IMR-90 (cell line): ENCODE measurements around the gene SAA4. TPM values are rescaled to one million over a fixed set of nuclear protein-coding genes. Genes with fewer than 3 reads are reported as not detected.

Experiments
- ATAC-seq: fragments of 200-7000 bp; cut with Tn5 transposase; 2 replicates; pipeline ENCODE4 v1.9.1; 2020; ENCODE audit warnings: low read depth, mild to moderate bottlenecking, moderate library complexity
- BruUV-seq: library from RNA; stranded (reverse); fragments of 400-500 nt; replicated peaks from 2 replicates; lab custom pipeline; 2021; lab: Mats Ljungman, UMichigan
- CTCF ChIA-PET: fragments of 300-600 bp; formaldehyde crosslinking; extraction: SDS; loops from one replicate; lab custom pipeline; 2021; ENCODE audit warnings: antibody characterized with exemption; lab: Yijun Ruan, JAX
- POLR2A ChIA-PET: fragments of 300-600 bp; sonication (Branson Sonifier 250); formaldehyde crosslinking; loops from one replicate; lab custom pipeline; 2022; ENCODE audit warnings: antibody characterized with exemption; ENCODE audit not compliant: unreplicated experiment; lab: Charles Lee
- DNase-seq: peaks from one replicate; pipeline ENCODE4 v3.0.0; 2013
- H2AFZ ChIP-seq: replicated peaks from 2 replicates; pipeline ENCODE3; 2013; ENCODE audit warnings: low read length, mild to moderate bottlenecking; ENCODE audit not compliant: poor library complexity
- H2AK5ac ChIP-seq: 2 replicates; pipeline ENCODE4 v1.6.1; 2013; ENCODE audit warnings: low read depth, low read length, inconsistent platforms
- H2AK9ac ChIP-seq: replicated peaks from 2 replicates; pipeline ENCODE3; 2013; ENCODE audit warnings: mild to moderate bottlenecking, low read depth, low read length, moderate library complexity; ENCODE audit not compliant: poor library complexity
- H2BK120ac ChIP-seq: 2 replicates; pipeline ENCODE4 v1.6.1; 2013; ENCODE audit warnings: low read depth, low read length, inconsistent platforms
- H2BK15ac ChIP-seq: 3 replicates; pipeline ENCODE4 v1.6.1; 2013; ENCODE audit warnings: low read depth, low read length, inconsistent platforms
- H2BK20ac ChIP-seq: 2 replicates; pipeline ENCODE4 v1.6.1; 2013; ENCODE audit warnings: low read depth, mild to moderate bottlenecking, inconsistent platforms, low read length, moderate library complexity
- H2BK5ac ChIP-seq: 2 replicates; pipeline ENCODE4 v1.6.1; 2013; ENCODE audit warnings: mild to moderate bottlenecking, low read depth, low read length, inconsistent platforms; ENCODE audit not compliant: poor library complexity, severe bottlenecking
- H3K14ac ChIP-seq: replicated peaks from 2 replicates; pipeline ENCODE4 v1.6.1; 2013; ENCODE audit warnings: low read depth, low read length, inconsistent platforms
- H3K18ac ChIP-seq: 2 replicates; pipeline ENCODE4 v1.6.1; 2013; ENCODE audit warnings: low read depth, low read length, control low read depth
- H3K23ac ChIP-seq: 2 replicates; pipeline ENCODE4 v1.6.1; 2013; ENCODE audit warnings: low read depth, low read length, inconsistent platforms
- H3K27ac ChIP-seq: 2 replicates; pipeline ENCODE4 v1.5.1; 2013; ENCODE audit warnings: mild to moderate bottlenecking, control low read depth, low read length; ENCODE audit not compliant: insufficient read depth
- H3K27me3 ChIP-seq: 2 replicates; pipeline ENCODE4 v1.6.1; 2013; ENCODE audit warnings: low read length; ENCODE audit not compliant: control insufficient read depth, insufficient read depth
- H3K36me3 ChIP-seq: 2 replicates; pipeline ENCODE4 v1.6.1; 2013; ENCODE audit warnings: low read length, mixed read lengths; ENCODE audit not compliant: control insufficient read depth, insufficient read depth
- H3K4ac ChIP-seq: 2 replicates; pipeline ENCODE4 v1.6.1; 2013; ENCODE audit warnings: low read depth, low read length, inconsistent platforms
- H3K4me1 ChIP-seq: 2 replicates; pipeline ENCODE4 v1.6.1; 2013; ENCODE audit warnings: low read length, mixed read lengths; ENCODE audit not compliant: control insufficient read depth, insufficient read depth
- H3K4me2 ChIP-seq: 2 replicates; pipeline ENCODE4 v1.6.1; 2013; ENCODE audit warnings: low read depth, mild to moderate bottlenecking, control low read depth, low read length, moderate library complexity
- H3K4me3 ChIP-seq: 2 replicates; pipeline ENCODE4 v1.5.1; 2013; ENCODE audit warnings: low read depth, mild to moderate bottlenecking, control low read depth, low read length, moderate library complexity; ENCODE audit not compliant: insufficient read depth
- H3K56ac ChIP-seq: 2 replicates; pipeline ENCODE4 v1.6.1; 2013; ENCODE audit warnings: low read length, inconsistent platforms; ENCODE audit not compliant: insufficient read depth; ENCODE audit errors: extremely low read depth
- H3K79me1 ChIP-seq, 2 experiments: 2 replicates each; pipeline ENCODE4 v1.6.1; 2013; ENCODE audit warnings: low read length in 2 of 2, inconsistent platforms in 1 of 2, low read depth in 1 of 2
- H3K9ac ChIP-seq: 2 replicates; pipeline ENCODE4 v1.6.1; 2013; ENCODE audit warnings: low read depth, low read length, control low read depth
- H3K9me1 ChIP-seq: 2 replicates; pipeline ENCODE4 v1.6.1; 2013; ENCODE audit warnings: low read length, inconsistent platforms; ENCODE audit not compliant: insufficient read depth
- H3K9me3 ChIP-seq: 2 replicates; pipeline ENCODE4 v1.6.1; 2013; ENCODE audit warnings: low read length; ENCODE audit not compliant: control insufficient read depth, insufficient read depth
- H4K20me1 ChIP-seq: 2 replicates; pipeline ENCODE4 v1.6.1; 2013; ENCODE audit warnings: low read length, inconsistent platforms; ENCODE audit not compliant: insufficient read depth
- H4K5ac ChIP-seq: 2 replicates; pipeline ENCODE4 v1.6.1; 2013; ENCODE audit warnings: mild to moderate bottlenecking, low read depth, low read length, control low read depth
- H4K8ac ChIP-seq, 2 experiments: 2 replicates each; pipeline ENCODE4 v1.6.1; 2013; ENCODE audit warnings: low read depth in 2 of 2, low read length in 2 of 2, control low read depth in 1 of 2, inconsistent platforms in 1 of 2
- H4K91ac ChIP-seq: 2 replicates; pipeline ENCODE4 v1.6.1; 2013; ENCODE audit warnings: low read depth, low read length, inconsistent platforms; ENCODE audit not compliant: insufficient read depth
- BHLHE40 ChIP-seq: fragments of 150-350 bp; IDR thresholded peaks from 2 replicates; pipeline ENCODE4 v1.6.1; 2016; ENCODE audit warnings: mild to moderate bottlenecking, low read depth, low read length
- CEBPB ChIP-seq: IDR thresholded peaks from 2 replicates; pipeline ENCODE4 v1.6.1; 2012; ENCODE audit warnings: low read depth, low read length, improper control_type of control experiment
- CHD1 ChIP-seq: IDR thresholded peaks from 2 replicates; pipeline ENCODE4 v1.6.1; 2012; ENCODE audit warnings: low read depth, low read length, improper control_type of control experiment
- FOS ChIP-seq: fragments of 150-350 bp; IDR thresholded peaks from 2 replicates; pipeline ENCODE4 v1.6.1; 2016; ENCODE audit warnings: low read depth, low read length
- MAFK ChIP-seq: IDR thresholded peaks from 2 replicates; pipeline ENCODE4 v1.6.1; 2012; ENCODE audit warnings: low read depth, low read length, improper control_type of control experiment
- MAZ ChIP-seq: IDR thresholded peaks from 2 replicates; pipeline ENCODE4 v1.6.1; 2012; ENCODE audit warnings: low read depth, mild to moderate bottlenecking, low read length, improper control_type of control experiment, moderate library complexity, borderline replicate concordance
- MXI1 ChIP-seq: IDR thresholded peaks from 2 replicates; pipeline ENCODE4 v1.6.1; 2012; ENCODE audit warnings: low read depth, mild to moderate bottlenecking, low read length, moderate library complexity, borderline replicate concordance
- NFE2L2 ChIP-seq: fragments of 150-350 bp; IDR thresholded peaks from 2 replicates; pipeline ENCODE4 v1.6.1; 2016; ENCODE audit warnings: low read depth, mild to moderate bottlenecking, low read length
- POLR2A ChIP-seq: IDR thresholded peaks from 2 replicates; pipeline ENCODE4 v1.6.1; 2012; ENCODE audit warnings: mild to moderate bottlenecking, low read depth, low read length
- RAD21 ChIP-seq: IDR thresholded peaks from 2 replicates; pipeline ENCODE4 v1.6.1; 2012; ENCODE audit warnings: low read length, improper control_type of control experiment
- RCOR1 ChIP-seq: IDR thresholded peaks from 2 replicates; pipeline ENCODE4 v1.6.1; 2012; ENCODE audit warnings: mild to moderate bottlenecking, low read length, improper control_type of control experiment; ENCODE audit not compliant: insufficient replicate concordance
- RFX5 ChIP-seq: IDR thresholded peaks from 2 replicates; pipeline ENCODE4 v1.8.0; 2012; ENCODE audit warnings: low read depth, mild to moderate bottlenecking, low read length, moderate library complexity
- SMC3 ChIP-seq: fragments of 150-350 bp; IDR thresholded peaks from 2 replicates; pipeline ENCODE4 v1.6.1; 2016; ENCODE audit warnings: low read depth, mild to moderate bottlenecking, antibody characterized with exemption, low read length, moderate library complexity
- USF2 ChIP-seq: fragments of 150-350 bp; IDR thresholded peaks from 2 replicates; pipeline ENCODE4 v1.6.1; 2017; ENCODE audit warnings: mild to moderate bottlenecking, antibody characterized with exemption, low read length, low read depth
- WGBS, 2 experiments: methylation state at CpG; one replicate each; pipeline versions ENCODE4 v1.1.5 to v1.1.7; 2013; ENCODE audit warnings: missing lambda C conversion rate in 2 of 2; ENCODE audit not compliant: insufficient read length in 1 of 2; ENCODE audit errors: extremely low coverage in 2 of 2; 5-methylcytosine and 5-hydroxymethylcytosine counted together
- dilution Hi-C: fragments of 300-500 bp; cut with HindIII; formaldehyde crosslinking; loops from one replicate; pipeline ENCODE4 v1.14.3; 2018; ENCODE audit warnings: low sequenced_read_pairs; ENCODE audit not compliant: unreplicated experiment
- in situ Hi-C: fragments of 300-500 bp; cut with MboI; formaldehyde crosslinking; loops from 3 replicates; pipeline ENCODE4 v1.14.3; 2019; ENCODE audit warnings: low sequenced_read_pairs, inconsistent platforms, mixed read lengths
- intact Hi-C: fragments of 100-400 bp; cut with micrococcal nuclease; formaldehyde crosslinking; loops from 2 replicates; pipeline ENCODE4 v1.10.0; 2022
- polyA plus RNA-seq, 3 experiments: library from polyadenylated mRNA; depleted of rRNA; stranded (reverse); fragments of >200 nt; gene quantifications; 2 replicates each; pipeline ENCODE4 v1.2.3, GENCODE V29; 2012; ENCODE audit warnings: low replicate concordance in 1 of 3
- total RNA-seq: library from RNA; depleted of rRNA; stranded (reverse); fragments of >200 nt; gene quantifications from 2 replicates; pipeline ENCODE4 v1.2.3, GENCODE V29; 2012
- TF ChIP-seq, protein P1 (sequence below): conservative IDR thresholded peaks from 2 replicates; pipeline ENCODE4 v1.5.1; 2012; ENCODE audit warnings: mild to moderate bottlenecking, low read depth, low read length, improper control_type of control experiment
- TF ChIP-seq, protein P2 (sequence below): fragments of 150-350 bp; IDR thresholded peaks from 2 replicates; pipeline ENCODE4 v1.6.1; 2016; ENCODE audit warnings: low read depth, mild to moderate bottlenecking, low read length, moderate library complexity, borderline replicate concordance

SAA4 gene
- total and polyA plus RNA-seq, 2 of the 4 experiments (the other 2 are of a cell fraction), result not detected

DNA sequence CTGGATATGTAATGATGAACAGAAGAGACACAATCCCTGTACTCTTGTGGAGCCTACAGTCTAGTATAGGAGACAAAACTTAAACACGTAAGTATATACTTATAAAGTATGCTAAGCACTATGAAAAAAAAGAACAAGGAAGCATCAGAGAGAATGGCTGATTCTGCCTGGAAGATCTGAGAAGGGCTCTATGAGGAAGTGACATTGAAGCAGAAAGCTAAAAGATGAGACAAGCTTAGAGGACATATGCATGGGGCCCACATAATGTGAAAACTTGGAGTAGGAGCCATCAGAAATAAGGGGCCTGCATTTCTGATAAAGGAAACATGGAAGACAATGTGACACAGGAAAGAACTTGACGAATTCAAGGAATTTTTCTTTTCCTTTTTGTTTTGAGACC, 46.0 kb upstream of the SAA4 start:
- intact Hi-C loops (no loop called here), dilution Hi-C loops (no loop called here), in situ Hi-C loops (no loop called here)
- no TSS peak for BruUV-seq
- Histone ChIP-seq H3K27me3 (no peaks in the 10 kb centered on the region), H2BK20ac (no peak overlapping the region), H2BK5ac (no peak overlapping the region), H3K4ac (no peak overlapping the region), H4K91ac (no peak overlapping the region), H3K18ac (no peak overlapping the region), H3K36me3 (peaks cover 23% of the 10 kb centered on the region), H3K9me1 (no peaks in the 10 kb centered on the region), H4K20me1 (no peaks in the 10 kb centered on the region), H3K4me1 (no peaks in the 10 kb centered on the region), H3K79me1 (no peaks in the 10 kb centered on the region; a peak in 1 of 4 replicates), H3K23ac (no peak overlapping the region), H3K56ac (no peak overlapping the region), H3K14ac (no peak overlapping the region), H3K9me3 (no peaks in the 10 kb centered on the region), H3K4me3 (no peak overlapping the region), H2AK9ac (no peak overlapping the region), H3K27ac (no peak overlapping the region), H3K4me2 (no peak overlapping the region), H4K8ac (no peak overlapping the region), H2AFZ (no peak overlapping the region), H2AK5ac (no peak overlapping the region), H3K9ac (no peak overlapping the region), H2BK120ac (no peak overlapping the region), H4K5ac (no peak overlapping the region), H2BK15ac (no peak overlapping the region)
- no CpG with 5 or more reads among the region's 2 CpGs for WGBS, 2 experiments
- POLR2A ChIA-PET, result no interaction called here
- no peak for TF ChIP-seq USF2
- TF ChIP-seq RCOR1, result no peak
- TF ChIP-seq NFE2L2, result no peak
- TF ChIP-seq RAD21, result no peak
- no peak for TF ChIP-seq BHLHE40
- TF ChIP-seq, protein P1, sequence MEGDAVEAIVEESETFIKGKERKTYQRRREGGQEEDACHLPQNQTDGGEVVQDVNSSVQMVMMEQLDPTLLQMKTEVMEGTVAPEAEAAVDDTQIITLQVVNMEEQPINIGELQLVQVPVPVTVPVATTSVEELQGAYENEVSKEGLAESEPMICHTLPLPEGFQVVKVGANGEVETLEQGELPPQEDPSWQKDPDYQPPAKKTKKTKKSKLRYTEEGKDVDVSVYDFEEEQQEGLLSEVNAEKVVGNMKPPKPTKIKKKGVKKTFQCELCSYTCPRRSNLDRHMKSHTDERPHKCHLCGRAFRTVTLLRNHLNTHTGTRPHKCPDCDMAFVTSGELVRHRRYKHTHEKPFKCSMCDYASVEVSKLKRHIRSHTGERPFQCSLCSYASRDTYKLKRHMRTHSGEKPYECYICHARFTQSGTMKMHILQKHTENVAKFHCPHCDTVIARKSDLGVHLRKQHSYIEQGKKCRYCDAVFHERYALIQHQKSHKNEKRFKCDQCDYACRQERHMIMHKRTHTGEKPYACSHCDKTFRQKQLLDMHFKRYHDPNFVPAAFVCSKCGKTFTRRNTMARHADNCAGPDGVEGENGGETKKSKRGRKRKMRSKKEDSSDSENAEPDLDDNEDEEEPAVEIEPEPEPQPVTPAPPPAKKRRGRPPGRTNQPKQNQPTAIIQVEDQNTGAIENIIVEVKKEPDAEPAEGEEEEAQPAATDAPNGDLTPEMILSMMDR, result no peak
- TF ChIP-seq FOS, result no peak
- TF ChIP-seq MAZ, result no peak
- TF ChIP-seq SMC3, result no peak
- TF ChIP-seq POLR2A, result no peak
- no peak for TF ChIP-seq CHD1
- no peak for TF ChIP-seq CEBPB
- TF ChIP-seq RFX5, result no peak
- TF ChIP-seq MXI1, result no peak
- TF ChIP-seq MAFK, result no peak
- TF ChIP-seq, protein P2, sequence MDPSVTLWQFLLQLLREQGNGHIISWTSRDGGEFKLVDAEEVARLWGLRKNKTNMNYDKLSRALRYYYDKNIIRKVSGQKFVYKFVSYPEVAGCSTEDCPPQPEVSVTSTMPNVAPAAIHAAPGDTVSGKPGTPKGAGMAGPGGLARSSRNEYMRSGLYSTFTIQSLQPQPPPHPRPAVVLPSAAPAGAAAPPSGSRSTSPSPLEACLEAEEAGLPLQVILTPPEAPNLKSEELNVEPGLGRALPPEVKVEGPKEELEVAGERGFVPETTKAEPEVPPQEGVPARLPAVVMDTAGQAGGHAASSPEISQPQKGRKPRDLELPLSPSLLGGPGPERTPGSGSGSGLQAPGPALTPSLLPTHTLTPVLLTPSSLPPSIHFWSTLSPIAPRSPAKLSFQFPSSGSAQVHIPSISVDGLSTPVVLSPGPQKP, result no peak
- CTCF ChIA-PET, result interaction anchor here (1.0 kb wide), 1 partner anchor 15 kb away, joined by 3 read pairs; no protein-coding TSS in a partner anchor
- DNase-seq (no peak), ATAC-seq (no peak)
